ENCODE data around the gene TMEM39B. TPM values are rescaled to one million over a fixed set of nuclear protein-coding genes. Genes with fewer than 3 reads are reported as not detected.

The TMEM39B gene
- total and polyA plus RNA-seq, 2 of the 4 experiments (the other 2 are of a cell fraction), result 6.5 to 28.7 TPM

- no peak overlapping the region for H2BK120ac ChIP-seq (ENCODE audit: low read depth, low read length)
- TF ChIP-seq MAZ (IDR thresholded peaks at IDR 0.05; ENCODE audit: borderline replicate concordance, low read depth, low read length) (no peak), NFE2L2 (IDR thresholded peaks at IDR 0.05; ENCODE audit: low read depth, low read length) (no peak), CEBPB (IDR thresholded peaks at IDR 0.05; ENCODE audit: low read depth, low read length) (no peak), SMC3 (IDR thresholded peaks at IDR 0.05; ENCODE audit: low read depth, low read length) (no peak), MAFK (IDR thresholded peaks at IDR 0.05; ENCODE audit: low read depth, low read length) (no peak), POLR2A (IDR thresholded peaks at IDR 0.05; ENCODE audit: low read depth, low read length) (no peak), CTCF (conservative IDR thresholded peaks at IDR 0.05; ENCODE audit: low read depth, low read length) (no peak), MXI1 (IDR thresholded peaks at IDR 0.05; ENCODE audit: borderline replicate concordance, low read depth, low read length) (no peak), FOS (IDR thresholded peaks at IDR 0.05; ENCODE audit: low read depth, low read length) (no peak), ELK1 (IDR thresholded peaks at IDR 0.05; ENCODE audit: borderline replicate concordance, low read depth, low read length) (no peak), USF2 (IDR thresholded peaks at IDR 0.05; ENCODE audit: low read depth, low read length) (no peak), BHLHE40 (IDR thresholded peaks at IDR 0.05; ENCODE audit: low read depth, low read length) (no peak), CHD1 (IDR thresholded peaks at IDR 0.05; ENCODE audit: low read depth, low read length) (no peak), RFX5 (IDR thresholded peaks at IDR 0.05; ENCODE audit: low read depth, low read length) (no peak)
- no peaks in the 10 kb centered on the region; the same call in 1 of the 2 replicates for H3K36me3 ChIP-seq (ENCODE audit: control insufficient read depth, insufficient read depth, low read length)
- POLR2A ChIA-PET (ENCODE audit: unreplicated experiment), result no interaction called here
- H3K27me3 ChIP-seq (ENCODE audit: control insufficient read depth, insufficient read depth, low read length), result no peaks in the 10 kb centered on the region
- no peak overlapping the region for H3K27ac ChIP-seq (ENCODE audit: insufficient read depth, low read length)
- no peak overlapping the region for H3K4ac ChIP-seq (ENCODE audit: low read depth, low read length)
- dilution Hi-C loops (cut with HindIII; ENCODE audit: low sequenced_read_pairs, unreplicated experiment), result no loop called here
- H3K23ac ChIP-seq (ENCODE audit: low read depth, low read length), result no peak overlapping the region; the same call in 1 of the 2 replicates
- no peak overlapping the region for H4K8ac ChIP-seq (ENCODE audit: low read depth in 2 of 2, low read length in 2 of 2)
- H3K9ac ChIP-seq (ENCODE audit: low read depth, low read length), result no peak overlapping the region
- H3K79me1 ChIP-seq (ENCODE audit: low read depth in 1 of 2, low read length in 2 of 2), result peaks cover 21 to 71% of the 10 kb centered on the region in 2 experiments
- H3K4me2 ChIP-seq (ENCODE audit: low read depth, low read length), result no peak overlapping the region
- intact Hi-C loops (cut with micrococcal nuclease), result no loop called here
- H3K4me3 ChIP-seq (ENCODE audit: insufficient read depth, low read depth, low read length), result no peak overlapping the region
- no peak overlapping the region for H4K5ac ChIP-seq (ENCODE audit: low read depth, low read length)
- BruUV-seq (replicated peaks), result no TSS peak
- in situ Hi-C loops (cut with MboI; ENCODE audit: low sequenced_read_pairs), result no loop called here
- H2AK9ac ChIP-seq (replicated peaks; ENCODE audit: low read depth, low read length, poor library complexity), result no peak overlapping the region
- no peak overlapping the region for H3K14ac ChIP-seq (replicated peaks; ENCODE audit: low read depth, low read length)
- no peak for DNase-seq
- no peak overlapping the region for H2BK20ac ChIP-seq (ENCODE audit: low read depth, low read length)
- no peaks in the 10 kb centered on the region for H3K9me3 ChIP-seq (ENCODE audit: control insufficient read depth, insufficient read depth, low read length)
- CTCF ChIA-PET, result no interaction called here
- H2AK5ac ChIP-seq (ENCODE audit: low read depth, low read length), result no peak overlapping the region
- H3K4me1 ChIP-seq (ENCODE audit: control insufficient read depth, insufficient read depth, low read length), result peaks cover 5% of the 10 kb centered on the region; the same call in 1 of the 2 replicates
- H3K18ac ChIP-seq (ENCODE audit: low read depth, low read length), result no peak overlapping the region
- H2BK15ac ChIP-seq (ENCODE audit: low read depth, low read length), result no peak overlapping the region
- no peak for ATAC-seq (ENCODE audit: low read depth)
- H3K56ac ChIP-seq (ENCODE audit: extremely low read depth, insufficient read depth, low read length), result no peak overlapping the region
- peaks cover 16% of the 10 kb centered on the region for H3K9me1 ChIP-seq (ENCODE audit: insufficient read depth, low read length)
- no peak overlapping the region for H2BK5ac ChIP-seq (ENCODE audit: low read depth, low read length, poor library complexity, severe bottlenecking)
- peaks cover 45% of the 10 kb centered on the region for H4K20me1 ChIP-seq (ENCODE audit: insufficient read depth, low read length)
- H2AFZ ChIP-seq (replicated peaks; ENCODE audit: low read length, poor library complexity), result no peak overlapping the region
- no peak overlapping the region for H4K91ac ChIP-seq (ENCODE audit: insufficient read depth, low read depth, low read length)
- 88% methylated on average over 5 of the region's 5 CpGs; no CpG with 5 or more reads in 1 of the 2 experiments for WGBS, 2 experiments (ENCODE audit: extremely low coverage in 2 of 2, insufficient read length in 1 of 2)
These were observed 49.4 kb downstream of the TMEM39B start for GRCh38 chr1:32122151-32122550.

Measured in IMR-90 (cell line).